Rectal smooth muscle tissue (tissue), 1 donor: ENCODE measurements around the gene TM9SF3.

Experiments used
- H3K27ac ChIP-seq: one replicate; pipeline ENCODE4 v1.7.0; 2013; ENCODE audit warnings: low read depth, low read length, inconsistent platforms
- H3K27me3 ChIP-seq: one replicate; pipeline ENCODE4 v1.7.0; 2013; ENCODE audit warnings: low read length; ENCODE audit not compliant: control insufficient read depth, insufficient read depth
- H3K36me3 ChIP-seq: one replicate; pipeline ENCODE4 v1.7.0; 2013; ENCODE audit warnings: low read length; ENCODE audit not compliant: control insufficient read depth, insufficient read depth
- H3K4me1 ChIP-seq: one replicate; pipeline ENCODE4 v1.7.0; 2013; ENCODE audit warnings: low read length; ENCODE audit not compliant: control insufficient read depth, insufficient read depth
- H3K4me3 ChIP-seq: one replicate; pipeline ENCODE4 v1.7.0; 2013; ENCODE audit warnings: low read length
- H3K9ac ChIP-seq: one replicate; pipeline ENCODE4 v1.7.0; 2013; ENCODE audit warnings: low read length

TM9SF3 gene

DNA sequence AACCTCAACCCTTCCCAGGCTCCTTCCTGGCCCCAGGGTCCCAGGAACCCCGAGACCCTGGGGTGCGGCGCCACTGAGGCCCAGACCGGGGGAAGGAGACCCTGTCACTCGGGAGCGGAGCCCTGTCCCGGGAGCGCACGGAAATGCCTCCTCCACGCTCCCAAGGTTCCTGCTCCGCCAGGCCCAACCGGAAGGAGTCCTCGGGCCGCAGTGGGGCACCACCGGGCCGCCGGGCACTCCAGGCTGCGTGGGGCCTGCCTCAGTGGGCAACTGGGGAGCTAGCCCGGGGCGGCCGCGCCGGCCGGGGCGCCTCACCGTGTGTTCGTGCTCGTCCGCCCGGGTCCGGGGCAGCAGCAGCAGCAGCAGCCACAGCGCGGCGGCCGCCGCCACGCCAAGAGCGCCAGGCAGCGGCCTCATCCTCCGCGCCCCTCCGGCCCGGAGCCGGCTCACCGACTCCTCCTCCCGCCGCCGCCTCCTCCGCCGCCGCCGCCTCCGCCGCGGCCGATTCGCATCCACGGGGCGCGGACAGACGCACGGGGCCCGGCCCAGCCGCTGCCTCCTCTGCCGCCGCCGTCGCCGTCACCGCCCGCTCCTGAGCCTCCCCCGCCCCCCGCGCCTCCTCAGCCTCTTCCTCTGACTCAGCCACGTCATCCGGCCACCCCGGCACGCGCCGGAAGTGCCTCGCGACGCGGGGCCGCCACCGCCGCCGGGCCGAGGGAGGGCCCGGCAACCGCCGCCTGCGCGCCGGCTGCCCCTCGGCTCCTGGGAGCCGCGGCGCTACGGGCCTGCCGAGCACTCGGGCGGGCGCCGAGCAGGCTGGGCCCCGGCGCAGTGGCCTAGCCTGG lies at the start of gene TM9SF3:
Gene TM9SF3 (minus strand): TSS at position 594 of the 845 bp plus-strand sequence. CDS start 177 bp downstream, at position 417.
- H3K36me3 ChIP-seq: no peaks in the 10 kb centered on the region
- H3K27me3 ChIP-seq: no peaks in the 10 kb centered on the region
- peak within 1 kb of the TSS; percentile 98 for H3K27ac ChIP-seq
- H3K4me3 ChIP-seq: peak within 1 kb of the TSS; percentile 87
- H3K4me1 ChIP-seq: peaks cover 21% of the 10 kb centered on the region
- peak within 1 kb of the TSS; percentile 97 for H3K9ac ChIP-seq

DNA sequence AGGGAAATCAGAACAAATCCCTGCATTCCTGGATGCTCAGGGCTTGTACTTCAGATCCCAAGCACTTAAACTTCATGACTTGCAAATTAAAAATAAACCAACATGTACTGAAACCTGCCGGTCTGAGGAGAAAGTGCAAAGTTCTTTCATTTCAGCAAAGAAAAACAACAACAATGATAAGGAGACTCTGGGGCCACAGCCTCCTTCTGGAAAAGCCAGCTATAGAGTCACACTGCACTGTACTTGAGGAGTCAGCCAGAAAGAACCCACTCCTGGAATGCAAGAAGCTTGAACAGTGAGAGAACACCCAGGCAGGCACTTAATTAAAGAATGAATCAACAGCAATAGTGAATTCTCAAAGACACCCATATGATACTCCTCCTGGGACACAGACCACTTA lies 49.7 kb upstream of the TM9SF3 start:
- H3K4me1 ChIP-seq: no peaks in the 10 kb centered on the region
- H3K27me3 ChIP-seq: no peaks in the 10 kb centered on the region
- H3K9ac ChIP-seq: no peak overlapping the region
- no peak overlapping the region for H3K4me3 ChIP-seq
- no peaks in the 10 kb centered on the region for H3K36me3 ChIP-seq
- H3K27ac ChIP-seq: no peak overlapping the region

DNA sequence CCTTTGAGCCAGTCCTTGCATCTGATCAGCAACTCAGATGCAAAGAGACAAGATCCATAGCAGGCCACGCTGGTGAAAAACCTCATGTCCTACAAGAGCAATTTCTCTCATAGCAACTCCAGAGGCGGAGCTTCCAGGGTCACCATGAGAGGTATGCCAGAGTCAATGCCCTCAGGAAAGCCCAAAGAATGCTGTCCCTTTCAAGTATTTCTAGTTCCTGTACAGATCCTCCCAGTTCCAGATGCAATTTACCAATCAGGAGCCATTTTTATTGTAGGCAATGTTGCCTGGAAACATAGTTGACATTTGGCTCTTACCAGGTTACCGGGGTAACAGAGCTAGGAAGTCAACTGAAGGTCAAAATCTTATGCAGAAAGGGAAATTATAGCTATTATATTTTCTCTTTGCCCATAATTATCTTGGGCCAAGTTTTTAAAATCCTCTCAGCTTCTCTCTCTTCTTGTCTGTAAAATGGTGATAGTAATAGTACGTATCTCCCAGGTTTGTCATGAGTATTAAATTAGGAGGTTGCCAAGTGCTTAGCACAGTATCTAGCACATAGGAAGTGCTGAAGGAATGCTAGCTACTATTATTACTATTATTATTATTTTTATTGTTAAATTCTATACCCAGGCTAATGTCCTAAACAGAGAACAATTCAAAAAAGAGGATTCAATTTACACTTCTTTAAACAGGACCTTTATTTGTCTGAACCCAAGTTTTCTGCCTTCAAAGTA lies 46.3 kb upstream of the TM9SF3 start:
- no peaks in the 10 kb centered on the region for H3K4me1 ChIP-seq
- H3K27ac ChIP-seq: no peak overlapping the region
- no peak overlapping the region for H3K4me3 ChIP-seq
- H3K36me3 ChIP-seq: no peaks in the 10 kb centered on the region
- H3K27me3 ChIP-seq: no peaks in the 10 kb centered on the region
- no peak overlapping the region for H3K9ac ChIP-seq

DNA sequence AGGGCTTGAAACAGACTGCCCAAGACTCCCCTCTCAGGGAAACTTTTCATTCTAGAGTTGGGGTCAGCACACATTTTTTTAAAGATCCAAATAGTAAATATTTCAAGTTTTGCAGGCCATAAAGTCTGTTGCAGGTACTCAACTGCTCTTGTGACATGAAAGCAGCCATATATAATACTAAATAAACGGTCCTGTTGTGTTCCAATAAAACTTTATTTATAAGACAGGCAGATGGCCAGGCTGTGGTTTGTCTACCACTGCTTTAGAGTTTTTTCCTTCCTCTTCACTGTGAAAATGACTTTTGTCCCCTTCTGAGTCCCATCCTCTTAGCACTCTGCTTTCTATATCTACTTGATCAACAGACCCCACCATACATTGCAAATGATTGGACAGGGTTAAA lies 40.5 kb upstream of the TM9SF3 start:
- Histone ChIP-seq H3K36me3 (no peaks in the 10 kb centered on the region), H3K27me3 (no peaks in the 10 kb centered on the region), H3K27ac (no peak overlapping the region), H3K9ac (no peak overlapping the region), H3K4me3 (no peak overlapping the region), H3K4me1 (no peaks in the 10 kb centered on the region)

DNA sequence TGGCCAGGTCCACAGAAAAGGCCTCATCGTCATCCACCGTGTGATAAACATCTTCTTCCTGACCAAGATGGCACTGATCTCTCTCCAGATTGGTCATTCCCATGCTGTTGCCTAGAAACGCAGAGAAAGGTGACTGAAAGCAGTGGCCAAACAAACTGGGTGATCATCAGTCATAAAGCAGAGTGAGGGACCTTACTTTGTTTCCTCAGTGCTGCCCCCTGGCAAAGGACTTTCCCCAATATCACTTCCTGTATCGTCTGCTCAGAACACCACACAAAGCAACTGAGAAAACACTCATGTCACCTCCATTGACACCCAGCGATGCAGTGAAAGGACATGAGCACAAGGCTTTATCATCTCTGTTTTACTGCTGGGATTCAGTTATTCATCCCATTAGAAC lies 40.0 kb upstream of the TM9SF3 start:
- no peaks in the 10 kb centered on the region for H3K27me3 ChIP-seq
- H3K9ac ChIP-seq: no peak overlapping the region
- H3K36me3 ChIP-seq: no peaks in the 10 kb centered on the region
- no peak overlapping the region for H3K27ac ChIP-seq
- no peak overlapping the region for H3K4me3 ChIP-seq
- no peaks in the 10 kb centered on the region for H3K4me1 ChIP-seq

DNA sequence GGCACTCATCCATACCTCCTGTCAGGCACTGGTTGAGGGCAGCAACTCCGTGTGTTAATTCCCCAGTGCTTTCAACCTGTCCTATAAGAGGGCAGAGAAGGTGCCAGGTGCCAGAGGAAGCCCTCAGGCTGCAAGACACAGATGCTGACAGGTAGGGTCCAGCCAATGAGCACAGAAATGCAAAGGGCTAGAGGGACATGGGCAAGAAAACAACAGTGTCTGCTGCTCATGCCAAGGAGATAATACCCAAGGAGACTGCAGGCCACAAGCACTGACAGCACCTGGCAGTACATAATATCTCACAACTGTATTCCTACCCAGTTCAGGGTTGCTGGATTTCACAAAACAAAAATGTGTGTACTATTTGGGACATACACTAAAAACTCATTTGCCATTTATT lies 38.4 kb upstream of the TM9SF3 start:
- Histone ChIP-seq H3K27ac (no peak overlapping the region), H3K36me3 (no peaks in the 10 kb centered on the region), H3K4me1 (no peaks in the 10 kb centered on the region), H3K27me3 (no peaks in the 10 kb centered on the region), H3K9ac (no peak overlapping the region), H3K4me3 (no peak overlapping the region)

DNA sequence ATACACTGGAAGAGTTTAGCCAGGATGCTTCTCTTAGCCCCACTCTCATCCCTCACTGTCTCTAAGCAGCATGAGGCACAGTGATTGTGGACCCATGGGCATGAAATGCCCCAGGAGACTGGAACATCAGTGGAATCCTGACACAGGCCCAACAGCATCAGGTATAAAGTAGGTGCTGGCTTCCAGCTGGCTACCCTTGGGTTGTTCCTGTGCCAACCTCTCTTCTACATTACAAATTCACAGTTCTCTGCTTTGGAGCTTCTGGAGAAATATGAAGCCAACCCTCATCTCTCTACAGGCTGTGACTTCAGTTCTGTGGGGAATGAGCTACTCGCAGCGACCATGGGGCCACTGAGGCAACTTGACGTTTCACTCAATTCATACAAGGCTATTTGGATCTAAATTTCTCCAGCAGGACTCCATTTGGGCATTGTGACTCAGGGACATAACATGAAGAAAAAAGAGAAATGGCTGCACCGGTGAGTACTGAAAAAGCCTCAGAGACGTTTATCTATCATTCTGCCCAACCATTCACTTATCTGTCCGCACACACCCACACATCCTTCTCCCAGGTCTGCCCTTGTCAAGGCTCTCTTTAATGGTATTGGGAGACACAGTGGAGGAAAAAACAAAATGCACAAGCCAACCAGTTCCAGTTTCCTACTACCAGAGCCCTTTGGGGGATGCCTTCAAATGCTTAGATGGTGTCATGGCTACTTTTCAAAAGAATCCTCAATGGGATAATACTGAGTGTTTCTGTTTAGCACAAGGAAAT lies 35.4 kb upstream of the TM9SF3 start:
- H3K27ac ChIP-seq: no peak overlapping the region
- H3K9ac ChIP-seq: no peak overlapping the region
- no peaks in the 10 kb centered on the region for H3K27me3 ChIP-seq
- H3K4me1 ChIP-seq: peaks cover 5% of the 10 kb centered on the region
- H3K36me3 ChIP-seq: no peaks in the 10 kb centered on the region
- no peak overlapping the region for H3K4me3 ChIP-seq

DNA sequence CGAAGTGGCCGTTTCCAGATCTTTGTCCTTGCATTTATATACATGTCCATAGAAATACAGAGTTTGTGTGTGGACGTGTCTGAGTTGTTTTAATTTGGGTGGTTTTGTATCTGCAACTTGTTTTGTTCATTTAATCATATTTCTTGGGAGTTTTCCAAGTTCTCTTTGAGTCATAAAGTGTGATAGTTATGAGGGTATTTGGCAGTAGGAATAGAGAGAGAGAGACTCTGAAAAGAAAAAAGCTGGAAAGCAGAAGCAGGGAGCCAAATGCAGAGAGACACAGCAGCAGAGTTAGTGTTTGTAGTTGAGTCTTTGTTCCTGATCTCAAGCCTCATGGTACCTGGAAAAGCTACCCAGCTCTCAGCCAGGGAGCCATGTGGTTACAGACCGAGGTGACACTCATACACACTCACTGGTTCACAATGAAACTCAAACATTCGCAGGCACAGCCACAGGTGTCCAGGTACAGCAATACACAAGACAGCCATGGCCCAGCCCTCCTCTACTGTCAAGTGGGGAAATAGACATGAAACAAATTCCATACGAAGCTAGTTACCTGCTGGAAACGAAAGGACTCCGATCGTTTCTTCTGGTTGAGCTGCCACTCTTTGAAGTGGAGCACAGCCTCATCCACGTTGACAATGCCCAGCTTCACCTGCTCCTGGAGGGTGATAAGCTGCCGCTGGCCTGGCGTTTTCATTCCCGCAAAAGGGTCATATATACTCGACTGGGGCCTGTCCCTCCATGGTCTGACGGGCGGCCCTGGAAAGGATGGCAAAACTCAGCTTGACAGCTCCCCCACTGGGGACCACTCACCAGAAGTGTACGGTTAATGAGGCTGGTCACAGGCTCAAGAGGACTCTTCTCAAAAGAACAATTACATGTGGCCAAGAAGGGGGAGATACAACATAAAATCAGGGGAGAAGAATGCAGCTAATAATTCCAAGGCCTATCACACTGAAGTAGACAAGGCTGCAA lies 33.3 kb upstream of the TM9SF3 start:
- Histone ChIP-seq H3K9ac (no peak overlapping the region), H3K4me1 (peaks cover 5% of the 10 kb centered on the region), H3K27ac (no peak overlapping the region)

DNA sequence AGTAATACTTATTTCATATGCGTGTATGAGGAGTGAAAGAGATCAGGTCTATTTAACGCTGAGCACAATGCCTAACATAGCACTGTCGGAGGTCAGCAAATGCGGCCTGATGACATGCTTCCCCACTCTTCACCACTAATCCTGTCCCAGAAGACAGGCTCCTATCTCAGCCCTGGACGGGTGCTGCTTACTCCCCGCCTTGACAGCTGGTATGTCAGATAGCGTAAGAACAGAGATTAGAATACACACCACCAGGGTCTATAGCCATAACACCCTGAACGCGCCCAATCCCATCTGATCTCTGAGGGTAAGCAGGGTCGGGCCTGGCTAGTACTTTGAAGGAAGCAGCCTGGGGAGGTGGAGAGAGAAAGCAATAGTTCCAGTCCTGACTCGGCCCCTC lies 32.3 kb upstream of the TM9SF3 start:
- Histone ChIP-seq H3K27ac (peak overlapping the region; percentile 16), H3K27me3 (no peaks in the 10 kb centered on the region), H3K36me3 (no peaks in the 10 kb centered on the region), H3K9ac (no peak overlapping the region), H3K4me1 (peaks cover 5% of the 10 kb centered on the region), H3K4me3 (no peak overlapping the region)

More for the DNA sequence above, 33.3 kb upstream of the TM9SF3 start:
- Histone ChIP-seq H3K36me3 (no peaks in the 10 kb centered on the region), H3K27me3 (no peaks in the 10 kb centered on the region), H3K4me3 (no peak overlapping the region)

DNA sequence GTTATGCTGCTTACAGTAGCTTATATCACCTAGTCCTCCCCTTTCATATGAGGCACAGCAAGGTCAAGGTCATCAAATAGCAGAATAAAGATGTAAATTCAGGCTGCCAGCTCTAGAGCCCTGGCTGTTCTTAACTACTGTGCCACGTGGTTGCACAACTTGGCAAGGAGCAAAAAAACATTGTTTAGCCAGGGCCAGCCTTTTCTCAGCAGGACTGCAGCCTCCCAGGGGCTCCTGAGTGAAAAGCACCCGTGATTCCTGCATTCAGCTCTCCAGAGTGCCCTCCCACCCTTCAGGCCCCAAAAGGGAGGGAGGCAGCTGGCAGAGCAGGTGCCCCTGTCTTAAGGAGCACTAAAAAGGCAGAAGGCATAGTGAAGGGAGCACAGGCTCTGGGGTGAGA lies 31.8 kb upstream of the TM9SF3 start:
- H3K36me3 ChIP-seq: no peaks in the 10 kb centered on the region
- no peak overlapping the region for H3K4me3 ChIP-seq
- no peak overlapping the region for H3K9ac ChIP-seq
- peak overlapping the region; percentile 16 for H3K27ac ChIP-seq
- H3K27me3 ChIP-seq: no peaks in the 10 kb centered on the region
- peaks cover 5% of the 10 kb centered on the region for H3K4me1 ChIP-seq

DNA sequence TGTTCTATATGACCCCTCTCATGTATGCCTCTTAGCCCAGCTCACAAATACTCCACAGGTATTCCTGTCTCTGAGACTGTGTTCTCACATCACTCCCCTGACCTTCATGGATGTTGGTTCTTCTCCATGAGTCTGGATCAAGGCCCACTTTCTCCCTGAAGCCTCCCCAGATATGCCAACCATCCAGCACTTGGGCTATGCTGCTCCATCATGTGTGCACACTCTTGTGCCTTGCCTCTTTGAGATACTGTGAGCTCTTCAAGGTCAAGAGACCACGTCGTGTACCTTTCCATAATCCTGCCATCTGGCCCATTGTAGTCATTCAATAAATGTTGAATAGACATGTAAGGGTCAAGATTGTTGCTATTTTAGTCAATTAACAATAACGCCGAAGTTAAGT lies 30.1 kb upstream of the TM9SF3 start:
- Histone ChIP-seq H3K27ac (no peak overlapping the region), H3K27me3 (no peaks in the 10 kb centered on the region), H3K4me1 (peaks cover 5% of the 10 kb centered on the region), H3K36me3 (no peaks in the 10 kb centered on the region), H3K4me3 (no peak overlapping the region), H3K9ac (no peak overlapping the region)
